D721Med (cell line): ENCODE measurements around the gene SEMA7A.
"Not testable (repeated sequence)": the region's sequence is repeated elsewhere in the genome, so short reads cannot be mapped to it uniquely, and the experiment has no call there.

ENCODE experiments used
- DNase-seq: peaks from one replicate; pipeline ENCODE4 v3.0.0; 2011; ENCODE audit warnings: low spot score; ENCODE audit not compliant: insufficient read length
- FAIRE-seq: peaks from 2 replicates; lab custom pipeline; 2011; peaks lifted over from hg19 to GRCh38; lab: Jason Lieb, UNC
- TF ChIP-seq, protein P1 (sequence below): IDR thresholded peaks from 2 replicates; pipeline ENCODE4 v1.5.1; 2012; ENCODE audit warnings: mild to moderate bottlenecking, control low read depth; ENCODE audit not compliant: insufficient read depth; ENCODE audit errors: missing control alignments

The SEMA7A gene

DNA sequence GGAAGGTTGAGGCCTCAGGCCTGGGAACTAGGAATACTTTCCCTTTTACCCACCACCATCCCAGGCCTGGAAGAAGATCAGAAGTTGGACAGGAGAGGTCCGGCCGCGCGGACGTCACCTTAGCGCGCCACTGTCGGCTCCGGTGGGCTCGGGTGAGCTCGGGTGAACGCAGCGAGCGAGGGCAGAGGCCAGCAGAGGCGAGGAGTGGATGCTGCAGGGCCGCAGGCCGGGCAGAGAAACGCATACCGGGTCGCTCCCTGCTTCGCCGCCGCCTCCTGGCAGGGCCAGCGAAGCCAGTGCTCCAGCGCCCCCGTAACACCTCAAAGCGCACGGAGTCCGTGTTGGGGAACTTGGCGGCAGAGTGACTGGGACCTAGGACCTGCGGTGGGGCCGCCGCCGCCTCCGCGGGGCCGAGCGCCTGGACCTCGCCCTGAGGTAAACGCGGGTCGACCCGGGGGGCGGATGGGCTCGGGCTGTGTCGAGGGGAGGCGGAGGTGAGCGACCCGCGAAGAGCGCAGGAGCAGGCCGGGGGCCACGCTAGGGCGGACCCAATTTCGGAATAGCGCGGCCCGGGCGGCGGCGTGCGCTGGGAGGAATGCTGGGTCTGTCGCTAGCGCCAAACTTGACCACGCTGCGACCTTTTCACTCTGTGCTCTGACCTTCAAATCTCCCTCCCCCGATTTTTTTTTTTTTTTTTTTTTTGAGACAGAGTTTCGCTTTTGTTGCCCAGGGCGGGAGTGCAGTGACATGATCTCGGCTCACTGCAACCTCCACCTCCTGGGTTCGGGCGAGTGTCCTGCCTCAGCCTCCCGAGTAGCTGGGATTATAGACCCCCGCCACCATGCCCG is 67.9 kb downstream of the SEMA7A start:
- DNase-seq (no peak), FAIRE-seq (no peak)
- TF ChIP-seq, protein P1, sequence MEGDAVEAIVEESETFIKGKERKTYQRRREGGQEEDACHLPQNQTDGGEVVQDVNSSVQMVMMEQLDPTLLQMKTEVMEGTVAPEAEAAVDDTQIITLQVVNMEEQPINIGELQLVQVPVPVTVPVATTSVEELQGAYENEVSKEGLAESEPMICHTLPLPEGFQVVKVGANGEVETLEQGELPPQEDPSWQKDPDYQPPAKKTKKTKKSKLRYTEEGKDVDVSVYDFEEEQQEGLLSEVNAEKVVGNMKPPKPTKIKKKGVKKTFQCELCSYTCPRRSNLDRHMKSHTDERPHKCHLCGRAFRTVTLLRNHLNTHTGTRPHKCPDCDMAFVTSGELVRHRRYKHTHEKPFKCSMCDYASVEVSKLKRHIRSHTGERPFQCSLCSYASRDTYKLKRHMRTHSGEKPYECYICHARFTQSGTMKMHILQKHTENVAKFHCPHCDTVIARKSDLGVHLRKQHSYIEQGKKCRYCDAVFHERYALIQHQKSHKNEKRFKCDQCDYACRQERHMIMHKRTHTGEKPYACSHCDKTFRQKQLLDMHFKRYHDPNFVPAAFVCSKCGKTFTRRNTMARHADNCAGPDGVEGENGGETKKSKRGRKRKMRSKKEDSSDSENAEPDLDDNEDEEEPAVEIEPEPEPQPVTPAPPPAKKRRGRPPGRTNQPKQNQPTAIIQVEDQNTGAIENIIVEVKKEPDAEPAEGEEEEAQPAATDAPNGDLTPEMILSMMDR = no peak

DNA sequence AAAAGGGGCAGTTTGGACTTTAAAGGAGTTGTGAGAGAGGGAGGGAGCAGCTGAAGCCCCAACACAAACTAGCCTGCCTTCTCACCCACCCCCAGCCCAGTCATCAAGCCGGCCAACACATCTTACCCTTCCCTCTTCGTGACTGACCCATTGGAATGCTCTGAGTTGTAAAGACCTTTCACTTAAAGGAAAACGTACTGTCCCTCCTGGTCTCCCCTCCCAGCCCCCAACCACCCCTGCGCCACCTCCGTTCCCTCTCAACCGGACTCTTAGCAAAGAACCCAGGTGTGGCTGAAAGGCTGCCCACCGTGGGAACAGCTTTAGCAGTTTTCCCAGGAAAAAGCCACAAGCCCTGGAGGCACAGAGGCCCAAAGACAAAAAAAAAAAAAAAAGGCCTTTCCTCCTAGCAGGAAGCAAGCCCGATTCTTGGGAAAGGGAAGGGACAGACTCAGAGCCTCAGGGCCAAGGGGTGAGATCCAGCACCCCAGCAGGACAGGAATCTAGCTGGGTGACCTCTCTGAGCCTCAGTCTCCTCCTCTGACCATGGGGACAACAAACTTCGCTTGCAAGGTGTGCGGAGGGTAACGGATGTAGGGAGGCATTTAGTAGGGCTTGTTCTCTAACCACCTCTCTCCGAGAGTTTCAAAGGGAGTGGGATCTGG is 68.7 kb downstream of the SEMA7A start:
- FAIRE-seq = no peak
- TF ChIP-seq, protein P1 = no peak

DNA sequence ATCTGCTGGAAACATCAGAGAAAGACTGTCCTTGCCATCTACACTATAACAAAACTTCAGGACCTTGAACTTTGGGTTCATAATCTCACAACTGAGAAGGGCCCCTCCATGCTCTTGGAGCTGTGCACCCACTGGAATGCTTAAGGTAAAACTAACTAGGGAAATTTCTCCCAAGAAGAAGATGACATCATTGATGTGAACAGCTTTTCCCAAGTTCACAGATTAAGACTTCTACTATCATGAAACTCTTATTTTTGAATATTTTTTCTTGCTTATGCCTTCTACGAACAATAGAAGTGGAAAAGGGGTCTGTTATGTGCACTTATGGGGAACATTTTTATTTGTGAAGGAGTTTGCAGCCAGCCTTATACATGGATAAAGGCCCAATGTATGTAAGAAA is 71.3 kb downstream of the SEMA7A start:
- no peak for DNase-seq
- no peak for FAIRE-seq
- TF ChIP-seq, protein P1 = no peak

More for the DNA sequence above, 68.7 kb downstream of the SEMA7A start:
- no peak for DNase-seq

DNA sequence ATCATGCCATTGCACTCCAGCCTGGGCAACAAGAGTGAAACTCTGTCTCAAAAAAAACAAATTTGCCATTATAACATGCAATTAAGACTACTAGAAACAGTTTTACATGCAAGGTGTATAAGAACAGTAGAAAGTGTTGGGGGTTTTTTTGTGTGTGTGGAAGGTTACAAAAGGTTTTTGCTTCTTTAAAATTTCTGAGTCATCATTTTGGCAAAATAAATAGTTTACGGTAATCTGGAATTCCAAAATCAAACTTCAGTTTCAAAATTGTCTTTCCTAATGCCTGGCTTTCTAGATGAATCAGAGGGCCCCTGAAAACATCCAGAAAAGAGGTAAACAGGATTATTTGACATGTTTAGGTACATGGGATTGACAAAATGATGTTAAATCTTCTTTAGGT is 72.9 kb downstream of the SEMA7A start:
- not testable (repeated sequence) for DNase-seq, FAIRE-seq

DNA sequence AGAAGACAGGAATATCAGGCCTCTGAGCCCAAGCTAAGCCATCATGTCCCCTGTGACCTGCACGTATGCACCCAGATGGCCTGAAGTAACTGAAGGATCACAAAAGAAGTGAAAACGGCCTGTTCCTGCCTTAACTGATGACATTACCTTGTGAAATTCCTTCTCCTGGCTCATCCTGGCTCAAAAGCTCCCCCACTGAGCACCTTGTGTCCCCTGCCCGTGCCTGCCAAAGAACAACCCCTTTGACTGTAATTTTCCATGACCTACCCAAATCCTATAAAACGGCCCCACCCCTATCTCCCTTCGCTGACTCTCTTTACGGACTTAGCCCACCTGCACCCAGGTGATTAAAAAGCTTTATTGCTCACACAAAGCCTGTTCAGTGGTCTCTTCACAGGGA is 74.4 kb downstream of the SEMA7A start:
- not testable (repeated sequence) for FAIRE-seq

More for the DNA sequence above, 74.4 kb downstream of the SEMA7A start:
- not testable (repeated sequence) for DNase-seq
